ENCODE measurements around the gene HJV. TPM values are rescaled to one million over a fixed set of nuclear protein-coding genes. Genes with fewer than 3 reads are reported as not detected.

HJV gene
- total and polyA plus RNA-seq, 2 of the 13 experiments (the other 11 are each of a cell fraction or from before 2014, with no cell fraction given) = 0.18 TPM; not detected in 1

- TF ChIP-seq, protein P1, sequence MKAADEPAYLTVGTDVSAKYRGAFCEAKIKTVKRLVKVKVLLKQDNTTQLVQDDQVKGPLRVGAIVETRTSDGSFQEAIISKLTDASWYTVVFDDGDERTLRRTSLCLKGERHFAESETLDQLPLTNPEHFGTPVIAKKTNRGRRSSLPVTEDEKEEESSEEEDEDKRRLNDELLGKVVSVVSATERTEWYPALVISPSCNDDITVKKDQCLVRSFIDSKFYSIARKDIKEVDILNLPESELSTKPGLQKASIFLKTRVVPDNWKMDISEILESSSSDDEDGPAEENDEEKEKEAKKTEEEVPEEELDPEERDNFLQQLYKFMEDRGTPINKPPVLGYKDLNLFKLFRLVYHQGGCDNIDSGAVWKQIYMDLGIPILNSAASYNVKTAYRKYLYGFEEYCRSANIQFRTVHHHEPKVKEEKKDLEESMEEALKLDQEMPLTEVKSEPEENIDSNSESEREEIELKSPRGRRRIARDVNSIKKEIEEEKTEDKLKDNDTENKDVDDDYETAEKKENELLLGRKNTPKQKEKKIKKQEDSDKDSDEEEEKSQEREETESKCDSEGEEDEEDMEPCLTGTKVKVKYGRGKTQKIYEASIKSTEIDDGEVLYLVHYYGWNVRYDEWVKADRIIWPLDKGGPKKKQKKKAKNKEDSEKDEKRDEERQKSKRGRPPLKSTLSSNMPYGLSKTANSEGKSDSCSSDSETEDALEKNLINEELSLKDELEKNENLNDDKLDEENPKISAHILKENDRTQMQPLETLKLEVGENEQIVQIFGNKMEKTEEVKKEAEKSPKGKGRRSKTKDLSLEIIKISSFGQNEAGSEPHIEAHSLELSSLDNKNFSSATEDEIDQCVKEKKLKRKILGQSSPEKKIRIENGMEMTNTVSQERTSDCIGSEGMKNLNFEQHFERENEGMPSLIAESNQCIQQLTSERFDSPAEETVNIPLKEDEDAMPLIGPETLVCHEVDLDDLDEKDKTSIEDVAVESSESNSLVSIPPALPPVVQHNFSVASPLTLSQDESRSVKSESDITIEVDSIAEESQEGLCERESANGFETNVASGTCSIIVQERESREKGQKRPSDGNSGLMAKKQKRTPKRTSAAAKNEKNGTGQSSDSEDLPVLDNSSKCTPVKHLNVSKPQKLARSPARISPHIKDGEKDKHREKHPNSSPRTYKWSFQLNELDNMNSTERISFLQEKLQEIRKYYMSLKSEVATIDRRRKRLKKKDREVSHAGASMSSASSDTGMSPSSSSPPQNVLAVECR (CRISPR knock-in tag; IDR thresholded peaks at IDR 0.05; ENCODE audit: borderline replicate concordance) = peak; percentile 25; the same call in 1 of the 2 replicates
- TF ChIP-seq ESRRA (CRISPR knock-in tag; IDR thresholded peaks at IDR 0.05; ENCODE audit: low read depth) (no peak), SIN3B (IDR thresholded peaks at IDR 0.05; ENCODE audit: low read length) (no peak), ELF3 (CRISPR knock-in tag; IDR thresholded peaks at IDR 0.05) (peak; percentile 22; the same call in 1 of the 2 replicates), ZNF263 (CRISPR knock-in tag; IDR thresholded peaks at IDR 0.05) (no peak), ZNF354B (CRISPR knock-in tag; IDR thresholded peaks at IDR 0.05) (no peak), RXRB (CRISPR knock-in tag; IDR thresholded peaks at IDR 0.05; ENCODE audit: borderline replicate concordance) (peak; percentile 79), TBL1XR1 (IDR thresholded peaks at IDR 0.05; ENCODE audit: borderline replicate concordance, low read length, partially characterized antibody) (no peak), KLF13 (CRISPR knock-in tag; IDR thresholded peaks at IDR 0.05) (no peak), ZKSCAN5 (CRISPR knock-in tag; IDR thresholded peaks at IDR 0.05) (no peak), CREM (IDR thresholded peaks at IDR 0.05) (peak; percentile 26; the same call in 1 of the 2 replicates), CREM (CRISPR knock-in tag; IDR thresholded peaks at IDR 0.05) (no peak), HOXA3 (CRISPR knock-in tag; IDR thresholded peaks at IDR 0.05) (peak; percentile 51; the same call in 1 of the 2 replicates), GLI4 (CRISPR knock-in tag; IDR thresholded peaks at IDR 0.05; ENCODE audit: borderline replicate concordance) (no peak), MIER2 (CRISPR knock-in tag; IDR thresholded peaks at IDR 0.05) (0 out of 2 replicates have a peak, but pooled peaks have one; percentile 54), KDM6A (CRISPR knock-in tag; IDR thresholded peaks at IDR 0.05; ENCODE audit: low read depth) (0 out of 2 replicates have a peak, but pooled peaks have one; percentile 41), CHD4 (IDR thresholded peaks at IDR 0.05; ENCODE audit: borderline replicate concordance, low read length) (no peak), ZNF704 (CRISPR knock-in tag; IDR thresholded peaks at IDR 0.05; ENCODE audit: borderline replicate concordance) (no peak), ARNT (IDR thresholded peaks at IDR 0.05) (no peak), PHF8 (CRISPR knock-in tag; IDR thresholded peaks at IDR 0.05) (no peak), ZNF446 (CRISPR knock-in tag; IDR thresholded peaks at IDR 0.05) (no peak), TRIM24 (CRISPR knock-in tag; IDR thresholded peaks at IDR 0.05) (peak; percentile 76; the same call in 1 of the 2 replicates), ATF1 (CRISPR knock-in tag; IDR thresholded peaks at IDR 0.05) (no peak), SOX6 (IDR thresholded peaks at IDR 0.05) (no peak), SOX6 (CRISPR knock-in tag; IDR thresholded peaks at IDR 0.05) (peak; percentile 53; the same call in 1 of the 2 replicates)
- TF ChIP-seq, protein P2, sequence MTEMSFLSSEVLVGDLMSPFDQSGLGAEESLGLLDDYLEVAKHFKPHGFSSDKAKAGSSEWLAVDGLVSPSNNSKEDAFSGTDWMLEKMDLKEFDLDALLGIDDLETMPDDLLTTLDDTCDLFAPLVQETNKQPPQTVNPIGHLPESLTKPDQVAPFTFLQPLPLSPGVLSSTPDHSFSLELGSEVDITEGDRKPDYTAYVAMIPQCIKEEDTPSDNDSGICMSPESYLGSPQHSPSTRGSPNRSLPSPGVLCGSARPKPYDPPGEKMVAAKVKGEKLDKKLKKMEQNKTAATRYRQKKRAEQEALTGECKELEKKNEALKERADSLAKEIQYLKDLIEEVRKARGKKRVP (CRISPR knock-in tag; IDR thresholded peaks at IDR 0.05) = peak in 1 of 2 experiments; percentile 24; a peak in 1 of 4 replicates
Observed at GRCh38 chr1:146020058-146021049, 1.2 kb downstream of the HJV start (continued).
